ENCODE data around the gene OSBPL3.

DNA sequence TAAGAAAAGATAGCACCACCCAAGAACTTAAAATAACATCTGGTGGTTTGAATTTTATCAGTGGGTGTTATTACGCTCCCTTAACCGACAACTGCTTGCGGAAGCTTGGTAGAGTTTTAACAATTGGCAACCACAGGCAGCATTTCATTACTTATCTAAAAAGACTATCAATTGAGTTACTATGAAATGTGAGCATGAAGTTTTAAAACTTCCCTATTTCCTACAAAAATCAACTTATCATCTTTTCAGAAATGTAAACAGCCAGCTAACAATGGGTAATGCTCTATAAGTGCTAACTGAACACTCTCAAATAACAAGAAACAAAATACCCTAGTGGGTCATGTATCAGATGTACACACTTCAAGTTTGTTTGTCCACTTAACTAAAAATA, 68.8 kb downstream of the OSBPL3 start:
- TF ChIP-seq, protein P1, sequence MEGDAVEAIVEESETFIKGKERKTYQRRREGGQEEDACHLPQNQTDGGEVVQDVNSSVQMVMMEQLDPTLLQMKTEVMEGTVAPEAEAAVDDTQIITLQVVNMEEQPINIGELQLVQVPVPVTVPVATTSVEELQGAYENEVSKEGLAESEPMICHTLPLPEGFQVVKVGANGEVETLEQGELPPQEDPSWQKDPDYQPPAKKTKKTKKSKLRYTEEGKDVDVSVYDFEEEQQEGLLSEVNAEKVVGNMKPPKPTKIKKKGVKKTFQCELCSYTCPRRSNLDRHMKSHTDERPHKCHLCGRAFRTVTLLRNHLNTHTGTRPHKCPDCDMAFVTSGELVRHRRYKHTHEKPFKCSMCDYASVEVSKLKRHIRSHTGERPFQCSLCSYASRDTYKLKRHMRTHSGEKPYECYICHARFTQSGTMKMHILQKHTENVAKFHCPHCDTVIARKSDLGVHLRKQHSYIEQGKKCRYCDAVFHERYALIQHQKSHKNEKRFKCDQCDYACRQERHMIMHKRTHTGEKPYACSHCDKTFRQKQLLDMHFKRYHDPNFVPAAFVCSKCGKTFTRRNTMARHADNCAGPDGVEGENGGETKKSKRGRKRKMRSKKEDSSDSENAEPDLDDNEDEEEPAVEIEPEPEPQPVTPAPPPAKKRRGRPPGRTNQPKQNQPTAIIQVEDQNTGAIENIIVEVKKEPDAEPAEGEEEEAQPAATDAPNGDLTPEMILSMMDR (IDR thresholded peaks at IDR 0.05; ENCODE audit: low read length), result no peak
- TF ChIP-seq EZH2 (optimal IDR thresholded peaks at IDR 0.05; ENCODE audit: low read depth, low read length) (no peak), EZH2phosphoT487 (IDR thresholded peaks at IDR 0.05; ENCODE audit: low read length) (no peak)

All from MM.1S (cell line).